ENCODE data around the gene C9orf85.

GRCh38 chr9:71876829-71877228 is 34.6 kb upstream of the C9orf85 start:
- TF ChIP-seq POLR2A (IDR thresholded peaks at IDR 0.05) (no peak), EP300 (IDR thresholded peaks at IDR 0.05) (no peak), CTCF (IDR thresholded peaks at IDR 0.05) (no peak)
